HEK293T (cell line): Measurements from ENCODE around the gene SEMG2.

Experiments used
- CTCF ChIA-PET: fragments of 350-600 bp; formaldehyde crosslinking; extraction: SDS; loops from one replicate; lab custom pipeline; 2021; ENCODE audit warnings: antibody characterized with exemption, inconsistent platforms; lab: Yijun Ruan, JAX
- POLR2A ChIA-PET: fragments of 350-600 bp; formaldehyde crosslinking; extraction: SDS; loops from one replicate; lab custom pipeline; 2020; ENCODE audit warnings: antibody characterized with exemption, inconsistent platforms; lab: Yijun Ruan, JAX
- DNase-seq: peaks from one replicate; pipeline ENCODE4 v3.0.0; 2012; ENCODE audit warnings: mixed read lengths; ENCODE audit errors: extremely low spot score
- ARNT ChIP-seq: fragments of 450-650 bp; IDR thresholded peaks from 2 replicates; pipeline ENCODE4 v1.6.1; 2017; ENCODE audit warnings: mild to moderate bottlenecking
- BHLHE40 ChIP-seq: fragments of 450-650 bp; IDR thresholded peaks from 2 replicates; pipeline ENCODE4 v1.6.1; 2016; ENCODE audit warnings: mild to moderate bottlenecking, moderate library complexity, borderline replicate concordance
- CTBP1 ChIP-seq: fragments of 450-650 bp; IDR thresholded peaks from 2 replicates; pipeline ENCODE4 v1.6.1; 2016; ENCODE audit warnings: borderline replicate concordance
- ELF4 ChIP-seq: fragments of 450-650 bp; IDR thresholded peaks from 2 replicates; pipeline ENCODE4 v1.6.1; 2017; ENCODE audit warnings: antibody characterized with exemption
- FOXA1 ChIP-seq: fragments of 450-650 bp; IDR thresholded peaks from 2 replicates; pipeline ENCODE4 v1.6.1; 2016; ENCODE audit warnings: mild to moderate bottlenecking
- FOXK2 ChIP-seq: fragments of 450-650 bp; IDR thresholded peaks from 2 replicates; pipeline ENCODE4 v1.6.1; 2016; ENCODE audit warnings: mild to moderate bottlenecking
- FOXM1 ChIP-seq: fragments of 450-650 bp; IDR thresholded peaks from 2 replicates; pipeline ENCODE4 v1.6.1; 2017; ENCODE audit warnings: mild to moderate bottlenecking, borderline replicate concordance
- HDGF ChIP-seq: fragments of 450-650 bp; IDR thresholded peaks from 2 replicates; pipeline ENCODE4 v1.6.1; 2017; ENCODE audit warnings: antibody characterized with exemption, borderline replicate concordance
- L3MBTL2 ChIP-seq: fragments of 450-650 bp; conservative IDR thresholded peaks from 2 replicates; pipeline ENCODE4 v1.6.1; 2016; ENCODE audit warnings: mild to moderate bottlenecking
- LEF1 ChIP-seq: fragments of 450-650 bp; IDR thresholded peaks from 2 replicates; pipeline ENCODE4 v1.6.1; 2017; ENCODE audit warnings: mild to moderate bottlenecking, borderline replicate concordance
- NFRKB ChIP-seq: fragments of 450-650 bp; IDR thresholded peaks from 2 replicates; pipeline ENCODE4 v1.6.1; 2016; ENCODE audit warnings: mild to moderate bottlenecking, moderate library complexity
- PKNOX1 ChIP-seq: fragments of 450-650 bp; IDR thresholded peaks from 2 replicates; pipeline ENCODE4 v1.6.1; 2016
- SP1 ChIP-seq: fragments of 450-650 bp; IDR thresholded peaks from 2 replicates; pipeline ENCODE4 v1.6.1; 2017
- SUZ12 ChIP-seq: fragments of 450-650 bp; IDR thresholded peaks from 2 replicates; pipeline ENCODE4 v1.6.1; 2016; ENCODE audit warnings: mild to moderate bottlenecking
- TARDBP ChIP-seq: fragments of 450-650 bp; IDR thresholded peaks from 2 replicates; pipeline ENCODE4 v1.6.1; 2016
- ZNF384 ChIP-seq: fragments of 450-650 bp; IDR thresholded peaks from 2 replicates; pipeline ENCODE4 v1.6.1; 2016

SEMG2 gene

DNA sequence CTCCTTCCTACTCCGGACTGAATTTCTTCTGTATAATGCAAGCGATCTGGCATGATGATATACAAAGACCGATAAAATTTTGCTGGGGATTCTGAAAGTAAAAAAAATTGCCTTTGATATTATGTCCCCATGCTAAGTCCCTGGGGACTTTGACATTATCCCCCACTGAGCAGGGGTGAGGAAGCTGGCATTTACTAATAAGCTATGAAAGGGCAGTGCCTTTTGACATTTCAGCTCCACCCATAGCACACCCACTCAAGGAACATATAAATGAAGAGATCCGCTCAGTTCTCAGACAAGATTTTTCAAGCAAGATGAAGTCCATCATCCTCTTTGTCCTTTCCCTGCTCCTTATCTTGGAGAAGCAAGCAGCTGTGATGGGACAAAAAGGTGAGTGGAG is at the start of gene SEMG2:
SEMG2 (plus strand) TSS at position 298 of the 400 bp plus-strand sequence; CDS start at position 315, 17 bp downstream.
- no peak for TF ChIP-seq ARNT
- no peak for TF ChIP-seq BHLHE40
- no peak for TF ChIP-seq FOXA1
- no peak for TF ChIP-seq LEF1
- no peak for TF ChIP-seq TARDBP
- DNase-seq = no peak
- CTCF ChIA-PET = no interaction called here
- POLR2A ChIA-PET = interaction anchor here (0.5 kb wide), 1 partner anchor 314 kb away, joined by 3 read pairs; no protein-coding TSS in a partner anchor

GRCh38 chr20:45173522-45173921 is 47.7 kb upstream of the SEMG2 start:
- no peak for TF ChIP-seq SUZ12
- TF ChIP-seq ELF4 = no peak
- TF ChIP-seq HDGF = no peak
- no peak for TF ChIP-seq NFRKB
- TF ChIP-seq CTBP1 = no peak
- TF ChIP-seq FOXA1 = no peak
- no peak for TF ChIP-seq L3MBTL2
- no peak for TF ChIP-seq FOXM1
- ChIA-PET CTCF (no interaction called here), POLR2A (no interaction called here)
- DNase-seq = no peak

DNA sequence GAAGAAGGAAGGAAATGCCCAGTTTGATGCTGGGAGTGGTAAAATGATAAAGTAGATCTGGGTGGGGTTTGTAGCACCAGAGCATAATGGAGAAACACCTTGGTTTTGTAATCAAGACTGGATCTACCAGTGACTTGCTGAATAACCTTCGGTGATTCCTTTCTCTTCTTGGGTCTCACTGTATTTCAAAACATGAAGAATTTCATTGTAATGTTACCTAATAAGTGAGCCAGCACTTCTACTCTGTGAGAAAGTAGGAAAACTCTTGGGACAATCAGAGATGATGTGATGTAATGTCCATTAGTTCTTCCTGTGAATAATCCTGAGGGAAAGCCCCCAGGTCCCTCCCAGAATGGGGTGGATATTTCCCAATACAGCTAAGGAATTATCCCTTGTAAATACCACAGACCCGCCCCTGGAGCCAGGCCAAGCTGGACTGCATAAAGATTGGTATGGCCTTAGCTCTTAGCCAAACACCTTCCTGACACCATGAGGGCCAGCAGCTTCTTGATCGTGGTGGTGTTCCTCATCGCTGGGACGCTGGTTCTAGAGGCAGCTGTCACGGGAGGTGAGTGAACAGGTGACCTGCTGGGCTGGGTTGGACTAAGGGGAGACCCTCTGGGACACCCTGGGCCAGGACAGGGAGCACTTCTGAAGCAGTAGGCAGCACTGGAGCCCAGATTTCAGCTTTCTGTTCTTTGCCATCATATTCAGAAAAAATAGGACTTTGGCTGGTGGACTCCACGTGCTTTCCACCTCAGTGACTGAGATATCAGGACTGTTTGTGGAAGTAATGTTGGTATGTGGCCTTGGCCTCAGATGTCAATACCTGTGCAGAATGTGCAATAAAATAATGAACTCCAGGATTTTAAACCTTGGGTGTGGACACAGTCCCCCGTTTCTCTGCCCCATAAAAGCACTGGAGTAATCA is 46.5 kb upstream of the SEMG2 start, which contains the start of gene PI3:
PI3 (plus strand) TSS at position 469 of the 931 bp plus-strand sequence; CDS start at position 490, 21 bp downstream.
- ChIA-PET CTCF (no interaction called here), POLR2A (no interaction called here)
- TF ChIP-seq PKNOX1 = no peak

GRCh38 chr20:45176526-45177267 is 44.5 kb upstream of the SEMG2 start:
- no peak for TF ChIP-seq L3MBTL2
- no peak for TF ChIP-seq SUZ12
- no peak for TF ChIP-seq ELF4
- TF ChIP-seq ZNF384 = no peak
- TF ChIP-seq NFRKB = no peak
- no peak for TF ChIP-seq TARDBP
- no peak for TF ChIP-seq LEF1
- no peak for TF ChIP-seq PKNOX1
- no peak for TF ChIP-seq FOXK2
- TF ChIP-seq SP1 = no peak
- no peak for TF ChIP-seq FOXM1
- no peak for TF ChIP-seq HDGF
- TF ChIP-seq FOXA1 = no peak
- TF ChIP-seq CTBP1 = no peak
- no peak for TF ChIP-seq BHLHE40
- TF ChIP-seq ARNT = no peak
- ChIA-PET CTCF (no interaction called here), POLR2A (no interaction called here)
- DNase-seq = no peak

More for the DNA sequence above, 46.5 kb upstream of the SEMG2 start, which contains the start of gene PI3:
- DNase-seq = no peak

DNA sequence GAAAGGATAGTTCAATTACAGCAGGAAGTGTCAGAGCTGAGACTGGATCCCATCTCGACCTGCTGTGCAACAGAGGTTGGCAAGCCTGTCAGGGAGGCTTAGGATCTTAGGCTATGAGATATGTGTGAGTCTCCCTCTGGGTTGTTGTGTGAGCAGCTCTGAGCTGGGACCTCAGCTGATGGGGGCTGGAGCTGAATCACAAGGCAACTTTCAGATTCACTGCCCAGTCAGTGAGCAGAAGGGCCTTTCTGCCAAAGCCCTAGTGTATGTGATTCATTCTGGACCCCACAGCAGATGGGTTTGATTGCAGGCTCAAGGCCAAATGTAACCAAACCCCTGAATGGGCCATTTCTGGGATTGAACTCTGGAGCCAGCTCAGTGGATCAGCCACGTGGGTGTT is 42.0 kb upstream of the SEMG2 start:
- CTCF ChIA-PET = no interaction called here
- no peak for DNase-seq
- POLR2A ChIA-PET = no interaction called here
- no peak for TF ChIP-seq PKNOX1
- no peak for TF ChIP-seq LEF1
- TF ChIP-seq ARNT = no peak
- TF ChIP-seq SUZ12 = no peak
- no peak for TF ChIP-seq NFRKB
- TF ChIP-seq BHLHE40 = no peak
- no peak for TF ChIP-seq SP1
- TF ChIP-seq ELF4 = no peak
- TF ChIP-seq FOXM1 = no peak
- no peak for TF ChIP-seq CTBP1
- TF ChIP-seq L3MBTL2 = no peak
- TF ChIP-seq HDGF = no peak
- TF ChIP-seq ZNF384 = no peak
- TF ChIP-seq FOXK2 = no peak
- TF ChIP-seq TARDBP = no peak
- TF ChIP-seq FOXA1 = no peak

GRCh38 chr20:45181639-45182038 is 39.5 kb upstream of the SEMG2 start:
- ChIA-PET POLR2A (no interaction called here), CTCF (no interaction called here)
- TF ChIP-seq NFRKB (no peak), SP1 (no peak), ARNT (no peak), PKNOX1 (no peak), FOXK2 (no peak), ZNF384 (no peak), ELF4 (no peak), FOXA1 (no peak), LEF1 (no peak), TARDBP (no peak), BHLHE40 (no peak), SUZ12 (no peak), CTBP1 (no peak), FOXM1 (no peak), HDGF (no peak), L3MBTL2 (no peak)
- DNase-seq = no peak
